Activated T-cell treated with anti-CD3 and anti-CD28 coated beads for 24 hours (primary cell): Measurements from ENCODE around the gene ALPK1.
"Not testable (repeated sequence)": the region's sequence is repeated elsewhere in the genome, so short reads cannot be mapped to it uniquely, and the experiment has no call there.

Experiments
- DNase-seq: peaks from one replicate; pipeline ENCODE4 v3.0.0-alpha.2; 2020; ENCODE audit warnings: low read depth

Gene ALPK1

GRCh38 chr4:112378858-112379257 is 81.7 kb downstream of the ALPK1 start:
- DNase-seq, result no peak

DNA sequence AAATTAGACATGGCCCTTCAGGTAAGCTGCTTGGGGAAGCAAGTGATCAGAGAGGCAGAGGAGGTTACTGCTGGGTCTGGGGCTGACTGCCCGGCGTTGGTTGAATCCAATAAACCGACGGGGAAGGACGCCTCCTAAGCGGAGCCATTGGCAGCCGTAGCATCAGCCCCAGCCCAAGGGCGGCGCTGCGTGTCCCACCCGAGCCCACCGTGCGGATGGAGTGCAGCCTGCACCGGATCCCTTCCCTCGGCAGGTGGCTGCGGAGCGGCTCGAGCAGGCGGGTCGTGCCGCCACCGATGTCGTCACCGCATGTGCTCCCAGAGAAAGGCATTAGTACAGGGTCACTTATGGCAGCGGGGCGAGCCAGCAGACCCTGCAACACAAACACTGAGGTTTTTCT is 82.1 kb downstream of the ALPK1 start:
- no peak for DNase-seq

- no peak for DNase-seq
Observed at GRCh38 chr4:112381996-112382692, 85.0 kb downstream of the ALPK1 start.

DNA sequence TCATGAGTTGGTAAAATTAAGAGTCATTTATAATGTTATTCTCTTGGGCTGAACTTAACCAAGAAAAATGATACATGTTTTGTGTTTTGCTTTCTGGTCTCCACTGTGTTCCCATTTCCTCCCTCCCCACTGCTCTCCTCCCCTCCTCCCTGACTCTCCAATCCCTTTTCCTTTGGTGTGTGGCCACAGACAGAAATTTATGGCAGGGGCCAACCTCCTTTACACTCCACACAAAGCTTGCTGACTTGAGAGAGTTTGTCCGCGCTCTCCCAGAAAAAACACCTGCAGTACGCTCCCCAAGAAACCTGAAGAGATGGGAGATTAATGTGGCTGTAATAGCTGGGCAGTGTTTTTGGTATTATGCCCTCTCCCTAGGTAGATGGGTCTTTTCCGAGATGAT is 88.9 kb downstream of the ALPK1 start:
- DNase-seq, result no peak

DNA sequence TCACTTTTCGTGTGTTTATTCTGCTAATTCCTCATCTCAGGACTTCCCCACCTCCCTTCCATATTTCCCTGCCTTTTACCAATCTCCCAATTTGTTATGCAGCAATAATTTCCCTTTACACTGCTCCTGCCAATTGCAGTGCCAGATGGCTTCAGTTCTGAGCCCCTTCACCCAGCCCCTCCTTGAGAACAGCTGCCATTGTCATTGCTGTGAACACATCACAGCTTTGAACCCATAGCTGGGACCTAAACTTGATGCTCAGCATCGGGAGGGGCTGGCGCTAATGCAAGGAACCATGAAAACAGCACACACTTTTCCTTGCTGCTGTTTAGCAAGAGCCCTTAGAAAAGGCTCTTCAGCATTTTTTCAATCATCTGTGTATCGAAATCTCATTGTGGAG is 104.9 kb downstream of the ALPK1 start:
- DNase-seq, result no peak

GRCh38 chr4:112403101-112403945 is 106.2 kb downstream of the ALPK1 start:
- DNase-seq, result no peak

- DNase-seq, result no peak
Observed at GRCh38 chr4:112410364-112410763, 113.2 kb downstream of the ALPK1 start.

DNA sequence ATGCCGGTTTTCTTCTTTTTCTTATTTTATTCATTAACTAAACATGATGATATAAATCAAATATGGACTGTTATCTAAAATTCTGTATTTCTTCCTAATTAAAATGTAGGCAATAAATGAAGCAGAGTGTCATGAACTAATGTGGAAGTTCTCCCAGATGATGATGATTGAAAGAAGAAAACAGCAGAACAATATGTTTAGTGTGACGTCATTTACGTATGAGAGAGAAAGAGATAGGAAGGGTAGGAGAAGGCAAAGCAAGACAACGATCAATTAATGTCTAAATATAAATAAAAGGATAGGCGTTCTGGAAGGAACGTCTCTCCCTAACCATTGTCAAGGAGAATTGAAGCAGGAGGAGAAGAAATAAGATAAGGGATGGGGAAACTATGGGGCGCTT is 113.6 kb downstream of the ALPK1 start:
- DNase-seq, result no peak

- no peak for DNase-seq
Observed at GRCh38 chr4:112411781-112412550, 114.8 kb downstream of the ALPK1 start.

DNA sequence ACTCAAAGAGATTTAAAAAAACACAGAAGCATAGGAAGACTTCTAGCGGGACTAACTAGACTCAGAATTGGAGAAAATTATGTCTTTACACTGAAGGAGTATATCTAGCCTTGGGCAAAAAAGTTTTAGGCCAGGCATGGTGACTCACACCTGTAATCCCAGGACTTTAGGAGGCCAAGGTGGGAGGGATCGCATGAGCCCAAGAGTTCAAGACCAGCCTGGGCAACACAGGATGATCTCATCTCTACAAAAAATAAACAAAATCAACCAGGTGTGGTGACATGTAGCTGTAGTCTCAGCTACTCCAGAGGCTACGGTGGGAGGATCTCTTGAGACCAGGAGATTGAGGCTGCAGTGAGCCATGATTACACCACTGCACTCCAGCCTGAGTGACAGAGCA is 119.3 kb downstream of the ALPK1 start:
- no peak for DNase-seq

- no peak for DNase-seq
Observed at GRCh38 chr4:112418092-112418491, 120.9 kb downstream of the ALPK1 start.

DNA sequence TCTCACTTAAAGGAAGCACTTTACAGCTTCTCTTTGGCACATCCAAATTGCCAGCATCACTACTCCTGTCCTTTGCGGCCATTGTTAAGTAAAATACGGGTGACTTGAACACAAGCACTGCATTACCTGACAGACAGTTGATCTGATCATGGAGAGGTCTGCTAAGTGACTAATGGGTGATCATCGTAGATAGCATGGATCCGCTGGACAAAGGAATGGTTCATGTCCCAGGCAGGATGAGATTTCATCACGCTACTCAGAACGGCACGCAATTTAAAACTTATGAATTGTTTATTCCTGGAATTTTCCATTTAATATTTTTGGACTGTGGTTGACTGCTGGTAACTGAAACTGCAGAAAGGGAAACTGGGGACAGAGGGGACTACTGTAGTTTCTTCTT is 124.7 kb downstream of the ALPK1 start:
- no peak for DNase-seq

GRCh38 chr4:112422644-112423043 is 125.5 kb downstream of the ALPK1 start:
- no peak for DNase-seq

DNA sequence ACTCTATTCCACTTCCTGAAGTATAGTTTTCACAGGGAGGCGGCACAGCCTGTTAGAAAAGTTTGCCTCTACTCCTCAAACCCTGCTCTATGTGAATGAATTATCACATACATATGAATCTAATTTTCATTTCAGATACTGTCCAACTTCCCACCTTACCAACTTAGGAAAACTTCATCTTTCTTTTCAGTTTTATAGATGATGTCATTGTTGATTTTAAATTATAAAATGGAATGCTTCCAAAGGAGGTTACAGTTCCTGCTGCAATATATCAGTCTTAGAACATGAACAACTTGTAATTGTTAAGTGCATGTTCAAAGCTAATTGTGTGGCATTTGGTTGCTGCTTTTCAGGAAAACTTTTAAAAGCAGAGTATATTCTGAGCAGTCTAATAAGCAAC is 126.4 kb downstream of the ALPK1 start:
- DNase-seq, result no peak

- DNase-seq, result no peak
Observed at GRCh38 chr4:112425823-112426222, 128.7 kb downstream of the ALPK1 start.

- DNase-seq, result no peak
Observed at GRCh38 chr4:112426416-112426815, 129.2 kb downstream of the ALPK1 start.

DNA sequence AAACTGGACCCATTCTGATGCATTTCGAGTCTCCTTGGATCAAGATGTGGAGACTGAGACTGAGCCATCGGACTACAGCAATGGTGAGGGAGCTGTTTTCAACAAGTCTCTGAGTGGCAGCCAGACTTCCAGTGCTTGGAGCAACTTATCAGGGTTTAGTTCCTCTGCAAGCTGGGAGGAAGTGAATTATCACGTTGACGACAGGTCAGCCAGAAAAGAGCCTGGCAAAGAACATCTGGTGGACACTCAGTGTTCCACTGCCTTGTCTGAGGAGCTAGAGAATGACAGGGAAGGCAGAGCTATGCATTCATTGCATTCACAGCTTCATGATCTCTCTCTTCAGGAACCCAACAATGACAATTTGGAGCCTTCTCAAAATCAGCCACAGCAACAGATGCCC is 134.0 kb downstream of the ALPK1 start:
- no peak for DNase-seq

DNA sequence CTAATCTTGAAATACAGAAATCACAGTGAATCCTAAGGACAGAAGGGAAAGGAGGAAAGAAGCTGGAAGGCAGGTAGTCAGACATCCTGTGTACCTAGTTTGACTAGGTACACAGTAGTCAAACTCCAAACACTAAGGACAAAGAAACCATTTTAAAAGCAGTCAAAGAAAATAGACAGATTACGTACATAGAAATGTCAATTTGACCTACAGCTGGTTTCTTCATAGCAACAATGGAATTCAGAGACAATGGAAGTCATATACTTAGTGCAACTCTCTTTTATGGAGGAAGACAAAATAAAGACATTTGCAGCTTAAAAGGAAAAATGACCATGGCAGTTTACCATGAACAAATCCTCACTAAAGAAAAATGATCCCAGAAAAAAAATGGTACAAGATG is 139.8 kb downstream of the ALPK1 start:
- no peak for DNase-seq

DNA sequence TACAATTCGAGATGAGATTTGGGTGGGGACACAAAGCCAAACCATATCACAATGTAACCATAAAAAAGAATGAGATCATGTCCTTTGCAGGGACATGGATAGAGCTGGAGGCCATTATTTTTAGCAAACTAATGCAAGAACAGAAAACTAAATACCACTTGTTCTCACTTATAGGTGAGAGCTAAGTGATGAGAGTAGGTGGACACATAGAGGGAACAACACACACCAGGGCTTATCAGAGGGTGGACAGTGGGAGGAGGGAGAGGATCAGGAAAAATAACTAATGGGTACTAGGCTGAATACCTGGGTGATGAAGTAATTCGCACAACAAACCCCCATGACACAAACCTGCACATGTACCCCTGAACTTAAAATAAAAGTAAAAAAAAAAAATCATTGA is 145.1 kb downstream of the ALPK1 start:
- not testable (repeated sequence) for DNase-seq

DNA sequence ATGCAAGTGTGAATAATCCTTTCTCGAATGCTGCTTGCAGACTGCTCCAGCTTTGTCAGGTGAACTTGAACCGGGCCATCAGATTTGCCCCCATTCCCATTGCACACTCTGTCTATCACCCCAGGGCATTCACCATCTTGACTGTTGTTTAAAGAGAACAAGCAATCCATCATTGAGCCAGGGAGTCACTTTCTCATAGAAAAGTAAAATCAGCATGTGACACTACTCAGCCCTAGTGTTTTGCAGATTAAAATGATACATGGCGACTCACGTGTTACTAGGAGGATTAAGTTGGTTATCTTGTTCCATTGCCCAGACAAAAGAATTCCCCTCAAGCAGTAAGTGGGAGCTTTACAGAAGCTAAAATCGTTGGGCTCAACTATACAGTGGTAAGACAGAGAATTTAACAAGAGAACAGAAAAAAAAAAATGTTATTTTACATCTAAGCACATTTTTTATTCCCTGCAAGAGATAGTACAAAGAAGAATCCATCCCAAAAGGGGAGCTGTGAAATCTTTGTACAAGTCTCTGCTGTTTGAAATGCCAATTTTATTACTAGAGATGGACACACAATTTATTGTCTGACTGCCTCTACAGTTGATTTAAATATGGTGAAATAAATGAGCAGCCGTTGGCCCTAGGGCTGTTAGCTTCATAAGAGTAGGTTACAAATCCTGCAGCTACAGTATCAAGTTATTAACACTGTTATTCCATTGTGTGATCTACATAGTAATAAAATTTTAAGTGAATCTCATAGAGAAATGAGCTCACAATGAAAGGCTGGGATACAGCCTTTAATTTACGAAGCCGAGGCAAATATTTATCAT is 151.3 kb downstream of the ALPK1 start:
- no peak for DNase-seq

- DNase-seq, result no peak
Observed at GRCh38 chr4:112449708-112450107, 152.5 kb downstream of the ALPK1 start.

GRCh38 chr4:112451104-112451503 is 153.9 kb downstream of the ALPK1 start:
- no peak for DNase-seq
